Measurements from ENCODE around the gene MSH2.

GRCh38 chr2:47422016-47422415 lies 19.1 kb downstream of the MSH2 start:
- no peak for TF ChIP-seq REST (IDR thresholded peaks at IDR 0.05)
- no peak for TF ChIP-seq CTCF (IDR thresholded peaks at IDR 0.05; ENCODE audit: low read depth, low read length, missing input control)
- TF ChIP-seq TAF1 (conservative IDR thresholded peaks at IDR 0.05), result no peak
- TF ChIP-seq MAX (IDR thresholded peaks at IDR 0.05), result no peak
- no peak for TF ChIP-seq GABPA (IDR thresholded peaks at IDR 0.05 in 1 of 2, conservative IDR thresholded peaks at IDR 0.05 in 1 of 2)
- no peak for TF ChIP-seq SP1 (IDR thresholded peaks at IDR 0.05)
